ENCODE data around the gene TC2N. TPM values are rescaled to one million over a fixed set of nuclear protein-coding genes. Genes with fewer than 3 reads are reported as not detected.

Gene TC2N
- total RNA-seq, 1 experiment from 2014 or later: 15.9 TPM

DNA sequence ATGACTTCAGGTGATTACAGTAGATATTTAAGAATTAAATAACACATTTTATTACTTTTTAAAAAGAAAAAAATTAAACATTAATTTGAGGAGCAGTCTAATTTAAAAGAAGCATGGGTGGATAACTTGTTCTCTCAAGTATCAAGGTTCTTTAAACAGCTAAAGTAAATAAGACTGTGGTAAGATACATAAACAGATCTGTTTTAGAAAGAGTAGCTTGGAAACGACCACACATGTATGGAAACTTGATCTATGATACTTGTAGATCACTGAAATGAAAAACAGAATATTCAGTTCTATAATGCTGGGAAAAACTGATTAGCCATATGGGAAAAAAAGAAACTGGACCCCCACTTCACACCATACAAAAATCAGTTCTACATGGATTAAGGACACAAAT is 36.0 kb downstream of the TC2N start:
- no peak for ATAC-seq
- Histone ChIP-seq H2AFZ (ENCODE audit: low read depth, low read length, poor library complexity, severe bottlenecking) (no peak overlapping the region), H3K4me2 (ENCODE audit: low read length) (no peak overlapping the region), H3K36me3 (ENCODE audit: control insufficient read depth in 1 of 2, insufficient read depth in 2 of 2, low read length in 2 of 2) (no peaks in the 10 kb centered on the region), H3K27me3 (ENCODE audit: insufficient read depth, low read length) (peaks cover 16% of the 10 kb centered on the region; the same call in 1 of the 2 replicates), H4K20me1 (ENCODE audit: insufficient read depth) (no peaks in the 10 kb centered on the region), H3K4me3 (replicated peaks in 1 of 2; ENCODE audit: low read depth in 1 of 2, low read length in 2 of 2) (no peak overlapping the region), H3K9me2 (ENCODE audit: insufficient read depth) (no peaks in the 10 kb centered on the region), H3K4me1 (ENCODE audit: control insufficient read depth in 1 of 2, insufficient read depth in 2 of 2, low read length in 2 of 2) (peaks cover 0 to 7% of the 10 kb centered on the region in 2 experiments; a peak in 1 of 4 replicates), H3K79me2 (ENCODE audit: insufficient read depth, low read length) (no peaks in the 10 kb centered on the region), H3K9me3 (ENCODE audit: control insufficient read depth in 1 of 2, insufficient read depth in 1 of 2, low read depth in 1 of 2, low read length in 2 of 2) (0 out of 4 replicates have a peak, but pooled peaks cover 0 to 3% of the 10 kb centered on the region in 2 experiments), H3K27ac (ENCODE audit: low read depth, low read length) (no peak overlapping the region), H3K9ac (ENCODE audit: low read length) (no peak overlapping the region)
- POLR2A ChIA-PET: no interaction called here
- intact Hi-C loops (cut with micrococcal nuclease): no loop called here
- TF ChIP-seq FOSL1 (IDR thresholded peaks at IDR 0.05; ENCODE audit: low read depth) (no peak), YY1 (IDR thresholded peaks at IDR 0.05; ENCODE audit: extremely low read depth, insufficient replicate concordance, low read depth, low read length) (no peak), POLR2A (IDR thresholded peaks at IDR 0.05; ENCODE audit: borderline replicate concordance, extremely low read depth, insufficient read depth, insufficient read length) (no peak), SP1 (IDR thresholded peaks at IDR 0.05; ENCODE audit: low read depth) (no peak), RAD21 (IDR thresholded peaks at IDR 0.05; ENCODE audit: low read depth) (no peak), ELF1 (IDR thresholded peaks at IDR 0.05; ENCODE audit: borderline replicate concordance, low read depth) (no peak), CEBPB (IDR thresholded peaks at IDR 0.05; ENCODE audit: low read depth) (no peak), SRF (IDR thresholded peaks at IDR 0.05; ENCODE audit: low read depth) (no peak), CBX3 (IDR thresholded peaks at IDR 0.05; ENCODE audit: low read depth) (no peak), TCF7L2 (IDR thresholded peaks at IDR 0.05; ENCODE audit: borderline replicate concordance, extremely low read depth, insufficient read depth, insufficient read length) (no peak)
- TF ChIP-seq, protein P1, sequence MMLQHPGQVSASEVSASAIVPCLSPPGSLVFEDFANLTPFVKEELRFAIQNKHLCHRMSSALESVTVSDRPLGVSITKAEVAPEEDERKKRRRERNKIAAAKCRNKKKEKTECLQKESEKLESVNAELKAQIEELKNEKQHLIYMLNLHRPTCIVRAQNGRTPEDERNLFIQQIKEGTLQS (IDR thresholded peaks at IDR 0.05): no peak
- TF ChIP-seq, protein P2, sequence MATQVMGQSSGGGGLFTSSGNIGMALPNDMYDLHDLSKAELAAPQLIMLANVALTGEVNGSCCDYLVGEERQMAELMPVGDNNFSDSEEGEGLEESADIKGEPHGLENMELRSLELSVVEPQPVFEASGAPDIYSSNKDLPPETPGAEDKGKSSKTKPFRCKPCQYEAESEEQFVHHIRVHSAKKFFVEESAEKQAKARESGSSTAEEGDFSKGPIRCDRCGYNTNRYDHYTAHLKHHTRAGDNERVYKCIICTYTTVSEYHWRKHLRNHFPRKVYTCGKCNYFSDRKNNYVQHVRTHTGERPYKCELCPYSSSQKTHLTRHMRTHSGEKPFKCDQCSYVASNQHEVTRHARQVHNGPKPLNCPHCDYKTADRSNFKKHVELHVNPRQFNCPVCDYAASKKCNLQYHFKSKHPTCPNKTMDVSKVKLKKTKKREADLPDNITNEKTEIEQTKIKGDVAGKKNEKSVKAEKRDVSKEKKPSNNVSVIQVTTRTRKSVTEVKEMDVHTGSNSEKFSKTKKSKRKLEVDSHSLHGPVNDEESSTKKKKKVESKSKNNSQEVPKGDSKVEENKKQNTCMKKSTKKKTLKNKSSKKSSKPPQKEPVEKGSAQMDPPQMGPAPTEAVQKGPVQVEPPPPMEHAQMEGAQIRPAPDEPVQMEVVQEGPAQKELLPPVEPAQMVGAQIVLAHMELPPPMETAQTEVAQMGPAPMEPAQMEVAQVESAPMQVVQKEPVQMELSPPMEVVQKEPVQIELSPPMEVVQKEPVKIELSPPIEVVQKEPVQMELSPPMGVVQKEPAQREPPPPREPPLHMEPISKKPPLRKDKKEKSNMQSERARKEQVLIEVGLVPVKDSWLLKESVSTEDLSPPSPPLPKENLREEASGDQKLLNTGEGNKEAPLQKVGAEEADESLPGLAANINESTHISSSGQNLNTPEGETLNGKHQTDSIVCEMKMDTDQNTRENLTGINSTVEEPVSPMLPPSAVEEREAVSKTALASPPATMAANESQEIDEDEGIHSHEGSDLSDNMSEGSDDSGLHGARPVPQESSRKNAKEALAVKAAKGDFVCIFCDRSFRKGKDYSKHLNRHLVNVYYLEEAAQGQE (IDR thresholded peaks at IDR 0.05; ENCODE audit: low read depth): no peak
- TF ChIP-seq, protein P3, sequence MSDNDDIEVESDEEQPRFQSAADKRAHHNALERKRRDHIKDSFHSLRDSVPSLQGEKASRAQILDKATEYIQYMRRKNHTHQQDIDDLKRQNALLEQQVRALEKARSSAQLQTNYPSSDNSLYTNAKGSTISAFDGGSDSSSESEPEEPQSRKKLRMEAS (IDR thresholded peaks at IDR 0.05): no peak
- TF ChIP-seq, protein P4, sequence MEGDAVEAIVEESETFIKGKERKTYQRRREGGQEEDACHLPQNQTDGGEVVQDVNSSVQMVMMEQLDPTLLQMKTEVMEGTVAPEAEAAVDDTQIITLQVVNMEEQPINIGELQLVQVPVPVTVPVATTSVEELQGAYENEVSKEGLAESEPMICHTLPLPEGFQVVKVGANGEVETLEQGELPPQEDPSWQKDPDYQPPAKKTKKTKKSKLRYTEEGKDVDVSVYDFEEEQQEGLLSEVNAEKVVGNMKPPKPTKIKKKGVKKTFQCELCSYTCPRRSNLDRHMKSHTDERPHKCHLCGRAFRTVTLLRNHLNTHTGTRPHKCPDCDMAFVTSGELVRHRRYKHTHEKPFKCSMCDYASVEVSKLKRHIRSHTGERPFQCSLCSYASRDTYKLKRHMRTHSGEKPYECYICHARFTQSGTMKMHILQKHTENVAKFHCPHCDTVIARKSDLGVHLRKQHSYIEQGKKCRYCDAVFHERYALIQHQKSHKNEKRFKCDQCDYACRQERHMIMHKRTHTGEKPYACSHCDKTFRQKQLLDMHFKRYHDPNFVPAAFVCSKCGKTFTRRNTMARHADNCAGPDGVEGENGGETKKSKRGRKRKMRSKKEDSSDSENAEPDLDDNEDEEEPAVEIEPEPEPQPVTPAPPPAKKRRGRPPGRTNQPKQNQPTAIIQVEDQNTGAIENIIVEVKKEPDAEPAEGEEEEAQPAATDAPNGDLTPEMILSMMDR (IDR thresholded peaks at IDR 0.05 in 2 of 3, conservative IDR thresholded peaks at IDR 0.05 in 1 of 3; ENCODE audit: borderline replicate concordance in 1 of 3, insufficient read depth in 1 of 3, low read depth in 2 of 3, low read length in 2 of 3): no peak
- no peak for DNase-seq (ENCODE audit: low read depth, low spot score)
- RAD21 ChIA-PET (ENCODE audit: low non-redundant PET in 1 of 2, low total read pairs in 2 of 2, uncharacterized antibody in 2 of 2, unreplicated experiment in 2 of 2): no interaction called here
- CTCF ChIA-PET: no interaction called here
- no TSS peak for BruUV-seq (replicated peaks)
